Stimulated activated CD8-positive, alpha-beta memory T cell treated with anti-CD3 and anti-CD28 coated beads, Interleukin-15, amount 100 ng/mL, for 48 hours (primary cell): Measurements from ENCODE around the gene SNRK.
"Not testable (repeated sequence)": the region's sequence is repeated elsewhere in the genome, so short reads cannot be mapped to it uniquely, and the experiment has no call there.

Experiments used
- DNase-seq, 2 donors: peaks; one replicate each; pipeline ENCODE4 v3.0.0-alpha.2; 2020; ENCODE audit warnings: low read depth in 2 of 2

Gene SNRK

GRCh38 chr3:43346978-43347749, 60.8 kb downstream of the SNRK start:
- peak; percentile 31 to 35 for DNase-seq

- DNase-seq = no peak
Observed at GRCh38 chr3:43347774-43348173, 61.4 kb downstream of the SNRK start.

GRCh38 chr3:43348350-43348749, 62.0 kb downstream of the SNRK start:
- DNase-seq = no peak

- DNase-seq = no peak
Observed at GRCh38 chr3:43348852-43349574, 62.7 kb downstream of the SNRK start.

GRCh38 chr3:43349716-43350115, 63.4 kb downstream of the SNRK start:
- DNase-seq = no peak

- no peak for DNase-seq
Observed at GRCh38 chr3:43353393-43353792, 67.1 kb downstream of the SNRK start.

GRCh38 chr3:43353923-43354670, 67.8 kb downstream of the SNRK start:
- DNase-seq = no peak

GRCh38 chr3:43356033-43356432, 69.7 kb downstream of the SNRK start:
- not testable (repeated sequence) for DNase-seq

- no peak for DNase-seq
Observed at GRCh38 chr3:43361077-43361476, 74.7 kb downstream of the SNRK start.

- DNase-seq = no peak
Observed at GRCh38 chr3:43362183-43362582, 75.8 kb downstream of the SNRK start.

- no peak for DNase-seq
Observed at GRCh38 chr3:43362961-43363360, 76.6 kb downstream of the SNRK start.

GRCh38 chr3:43363621-43364266, 77.4 kb downstream of the SNRK start:
- no peak for DNase-seq

- DNase-seq = no peak
Observed at GRCh38 chr3:43364494-43364893, 78.2 kb downstream of the SNRK start.

- no peak for DNase-seq
Observed at GRCh38 chr3:43364926-43365325, 78.6 kb downstream of the SNRK start.

- no peak for DNase-seq
Observed at GRCh38 chr3:43365601-43366305, 79.4 kb downstream of the SNRK start.

- DNase-seq = no peak
Observed at GRCh38 chr3:43366481-43366880, 80.1 kb downstream of the SNRK start.

GRCh38 chr3:43366885-43367284, 80.5 kb downstream of the SNRK start:
- DNase-seq = no peak

GRCh38 chr3:43369404-43370292, 83.3 kb downstream of the SNRK start:
- no peak for DNase-seq

- DNase-seq = no peak
Observed at GRCh38 chr3:43370293-43370980, 84.1 kb downstream of the SNRK start.

GRCh38 chr3:43371494-43371893, 85.2 kb downstream of the SNRK start:
- no peak for DNase-seq
